H1 (cell line): ENCODE measurements around the gene ARAP2. TPM values are rescaled to one million over a fixed set of nuclear protein-coding genes. Genes with fewer than 3 reads are reported as not detected.
A peak's percentile ranks its signal among the peaks of the same experiment; 100 is the strongest.

Experiments used
- BACH1 ChIP-seq: IDR thresholded peaks from 2 replicates; pipeline ENCODE4 v1.6.1; 2012; ENCODE audit warnings: low read length, improper control_type of control experiment
- CBX5 ChIP-seq: fragments of 300-800, 300-1000 bp; sonication (generic); IDR thresholded peaks from 2 replicates; pipeline ENCODE4 v1.7.1; 2016; ENCODE audit warnings: antibody characterized with exemption, low read length, low read depth
- CHD2 ChIP-seq: IDR thresholded peaks from 2 replicates; pipeline ENCODE4 v1.6.1; 2012; ENCODE audit warnings: low read length, improper control_type of control experiment
- CTBP2 ChIP-seq: IDR thresholded peaks from 2 replicates; pipeline ENCODE4 v1.7.0; 2011; ENCODE audit warnings: borderline replicate concordance, mild to moderate bottlenecking, moderate library complexity, mixed read lengths, low read length; ENCODE audit not compliant: insufficient read depth, insufficient read length
- CTCF ChIP-seq, 3 experiments: IDR thresholded peaks; 1 replicate in 2 of 3; 2 replicates in 1 of 3; pipeline versions ENCODE4 v1.5.1 to v1.6.1; 2011; ENCODE audit warnings: low read length in 3 of 3, mild to moderate bottlenecking in 3 of 3, inconsistent platforms in 2 of 3, low read depth in 1 of 3, moderate library complexity in 1 of 3; ENCODE audit not compliant: insufficient read depth in 1 of 3; ENCODE audit errors: control extremely low read depth in 1 of 3
- EP300 ChIP-seq, 2 experiments: IDR thresholded peaks; 1 replicate in 1 of 2; 2 replicates in 1 of 2; pipeline ENCODE4 v1.6.1; 2011 to 2012; ENCODE audit warnings: low read depth in 2 of 2, low read length in 2 of 2, mild to moderate bottlenecking in 2 of 2, borderline replicate concordance in 1 of 2, inconsistent platforms in 1 of 2, moderate library complexity in 1 of 2
- FOSL1 ChIP-seq: IDR thresholded peaks from 2 replicates; pipeline ENCODE4 v1.6.1; 2011; ENCODE audit warnings: mild to moderate bottlenecking, low read depth, low read length, moderate library complexity; ENCODE audit not compliant: insufficient read depth
- GABPA ChIP-seq: IDR thresholded peaks from 2 replicates; pipeline ENCODE4 v1.6.1; 2011; ENCODE audit warnings: mild to moderate bottlenecking, low read length, moderate library complexity, borderline replicate concordance; ENCODE audit not compliant: insufficient read depth
- KDM4A ChIP-seq: IDR thresholded peaks from one replicate; pipeline ENCODE4 v1.7.1; 2012; ENCODE audit warnings: low read depth, mild to moderate bottlenecking, moderate library complexity, low read length, inconsistent platforms; ENCODE audit not compliant: severe bottlenecking
- PHF8 ChIP-seq: fragments of 200-600 bp; sonication (generic); conservative IDR thresholded peaks from 2 replicates; pipeline ENCODE4 v1.7.1; 2012; ENCODE audit warnings: low read depth, mild to moderate bottlenecking, inconsistent platforms, low read length, moderate library complexity
- POLR2AphosphoS5 ChIP-seq: IDR thresholded peaks from 2 replicates; pipeline ENCODE4 v1.6.1; 2011; ENCODE audit warnings: low read depth, low read length
- POU5F1 ChIP-seq: IDR thresholded peaks from 2 replicates; pipeline ENCODE4 v1.6.1; 2011; ENCODE audit warnings: low read depth, mild to moderate bottlenecking, low read length, moderate library complexity
- RAD21 ChIP-seq, 2 experiments: IDR thresholded peaks in 1 of 2; conservative IDR thresholded peaks in 1 of 2; 2 replicates each; pipeline ENCODE4 v1.6.1; 2011; ENCODE audit warnings: low read depth in 2 of 2, low read length in 2 of 2, improper control_type of control experiment in 1 of 2, inconsistent platforms in 1 of 2, mild to moderate bottlenecking in 1 of 2, moderate library complexity in 1 of 2
- RNF2 ChIP-seq: fragments of 200-900, 300-1000 bp; sonication (generic); IDR thresholded peaks from 2 replicates; pipeline ENCODE4 v1.7.1; 2016; ENCODE audit warnings: borderline replicate concordance, low read depth, mild to moderate bottlenecking, antibody characterized with exemption, low read length; ENCODE audit not compliant: poor library complexity, severe bottlenecking; ENCODE audit errors: missing control alignments
- RXRA ChIP-seq: IDR thresholded peaks from 2 replicates; pipeline ENCODE4 v1.6.1; 2011; ENCODE audit warnings: low read depth, mild to moderate bottlenecking, low read length, moderate library complexity; ENCODE audit not compliant: insufficient read depth
- SIRT6 ChIP-seq: IDR thresholded peaks from one replicate; pipeline ENCODE4 v1.7.1; 2012; ENCODE audit warnings: low read length, inconsistent platforms
- SIX5 ChIP-seq: IDR thresholded peaks from 2 replicates; pipeline ENCODE4 v1.6.1; 2011; ENCODE audit warnings: mild to moderate bottlenecking, low read depth, low read length
- SP2 ChIP-seq: IDR thresholded peaks from 2 replicates; pipeline ENCODE4 v1.6.1; 2012; ENCODE audit warnings: mild to moderate bottlenecking, low read length, inconsistent platforms
- SRF ChIP-seq: IDR thresholded peaks from 2 replicates; pipeline ENCODE4 v1.6.1; 2011; ENCODE audit warnings: mild to moderate bottlenecking, low read depth, low read length, moderate library complexity
- TAF7 ChIP-seq: optimal IDR thresholded peaks from 2 replicates; pipeline ENCODE3; 2011; ENCODE audit warnings: low read depth, mild to moderate bottlenecking, inconsistent platforms, low read length, moderate library complexity, borderline replicate concordance
- polyA plus RNA-seq, 7 experiments: library from polyadenylated mRNA; depleted of rRNA in 3 of 7; stranded (reverse) in 5 of 7; unstranded in 2 of 7; fragments of >200 nt in 5 of 7; fragments of 200-250 nt in 2 of 7; gene quantifications; 1 replicate in 5 of 7; 2 replicates in 1 of 7; 4 replicates in 1 of 7; pipeline versions ENCODE4 v1.2.1 to v1.2.3, GENCODE V29; 2011 to 2013; ENCODE audit warnings: missing spikeins in 2 of 7, mixed read lengths in 2 of 7
- total RNA-seq: library from RNA; stranded (reverse); fragmentation: NEBNext Ultra II Directional; extraction: Animal tissue kit (Norgen Biotek cat#: 25700); gene quantifications from 2 replicates; pipeline ENCODE4 v1.2.1, GENCODE V29; 2021

Gene ARAP2
- total and polyA plus RNA-seq, 2 of the 8 experiments (the other 6 are each of a cell fraction or from before 2014, with no cell fraction given): 0.15 to 2.3 TPM

DNA sequence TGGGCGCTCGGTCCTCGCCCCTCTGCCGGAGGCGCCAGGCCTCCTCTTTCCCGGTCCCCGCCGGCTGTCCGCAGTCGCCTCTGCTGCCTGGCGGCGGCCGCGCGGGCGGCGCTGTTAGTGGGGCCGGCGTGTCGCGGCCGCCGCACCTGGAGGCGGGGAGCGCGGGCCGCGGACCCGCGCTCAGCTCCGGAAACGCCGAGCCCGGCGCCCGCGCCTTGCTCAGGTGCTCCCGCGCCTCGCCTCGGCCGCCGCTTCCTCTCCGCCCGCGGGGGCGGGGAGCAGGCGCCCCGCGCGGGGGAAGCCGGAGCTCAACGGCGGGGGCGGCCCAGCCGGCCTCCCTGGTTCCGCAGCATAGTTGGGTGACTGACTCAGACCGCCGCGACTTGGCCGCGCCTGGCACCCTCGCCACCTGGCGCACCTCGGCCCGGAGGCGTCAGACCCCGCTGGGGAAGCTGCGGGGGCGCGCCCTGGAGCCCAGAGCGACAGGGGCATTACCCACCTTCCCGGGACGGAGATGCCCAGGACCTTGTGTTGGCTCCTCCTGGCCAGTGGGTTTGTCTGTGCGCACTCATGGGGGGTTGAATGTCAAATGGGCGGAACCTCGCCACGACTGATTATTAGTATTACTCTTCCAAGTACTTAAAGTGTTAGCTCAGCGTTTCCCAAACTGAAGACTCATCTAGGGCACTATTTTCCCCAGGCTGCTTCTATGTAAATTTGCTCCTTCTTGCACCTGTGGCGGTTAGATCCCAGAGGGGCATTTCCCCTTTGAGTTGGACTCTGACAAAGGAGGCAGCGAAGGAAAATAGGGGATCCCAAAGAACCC lies at the start of gene ARAP2 (continued):
- TF ChIP-seq TAF7: no peak
- no peak for TF ChIP-seq CHD2
- TF ChIP-seq POU5F1: no peak
- TF ChIP-seq PHF8: peak; percentile 50; the same call in 1 of the 2 replicates
- no peak for TF ChIP-seq SIRT6
- no peak for TF ChIP-seq RAD21 (IDR thresholded peaks at IDR 0.05 in 1 of 2, conservative IDR thresholded peaks at IDR 0.05 in 1 of 2; ENCODE audit: low read depth in 2 of 2, low read length in 2 of 2)
- TF ChIP-seq CBX5: no peak
- TF ChIP-seq RXRA: no peak
- TF ChIP-seq EP300 (IDR thresholded peaks at IDR 0.05; ENCODE audit: borderline replicate concordance in 1 of 2, low read depth in 2 of 2, low read length in 2 of 2): no peak
- TF ChIP-seq SP2: no peak
- no peak for TF ChIP-seq GABPA
- TF ChIP-seq BACH1: no peak
- TF ChIP-seq CTCF (IDR thresholded peaks at IDR 0.05; ENCODE audit: control extremely low read depth in 1 of 3, insufficient read depth in 1 of 3, low read depth in 1 of 3, low read length in 3 of 3): peak in 1 of 3 experiments; percentile 27; a peak in 2 of 4 replicates
- TF ChIP-seq RNF2: no peak
- no peak for TF ChIP-seq SIX5
- no peak for TF ChIP-seq POLR2AphosphoS5
- no peak for TF ChIP-seq SRF
- no peak for TF ChIP-seq CTBP2
- TF ChIP-seq KDM4A: peak; percentile 84
- no peak for TF ChIP-seq FOSL1
